ENCODE measurements around the gene ADK.

Gene ADK

DNA sequence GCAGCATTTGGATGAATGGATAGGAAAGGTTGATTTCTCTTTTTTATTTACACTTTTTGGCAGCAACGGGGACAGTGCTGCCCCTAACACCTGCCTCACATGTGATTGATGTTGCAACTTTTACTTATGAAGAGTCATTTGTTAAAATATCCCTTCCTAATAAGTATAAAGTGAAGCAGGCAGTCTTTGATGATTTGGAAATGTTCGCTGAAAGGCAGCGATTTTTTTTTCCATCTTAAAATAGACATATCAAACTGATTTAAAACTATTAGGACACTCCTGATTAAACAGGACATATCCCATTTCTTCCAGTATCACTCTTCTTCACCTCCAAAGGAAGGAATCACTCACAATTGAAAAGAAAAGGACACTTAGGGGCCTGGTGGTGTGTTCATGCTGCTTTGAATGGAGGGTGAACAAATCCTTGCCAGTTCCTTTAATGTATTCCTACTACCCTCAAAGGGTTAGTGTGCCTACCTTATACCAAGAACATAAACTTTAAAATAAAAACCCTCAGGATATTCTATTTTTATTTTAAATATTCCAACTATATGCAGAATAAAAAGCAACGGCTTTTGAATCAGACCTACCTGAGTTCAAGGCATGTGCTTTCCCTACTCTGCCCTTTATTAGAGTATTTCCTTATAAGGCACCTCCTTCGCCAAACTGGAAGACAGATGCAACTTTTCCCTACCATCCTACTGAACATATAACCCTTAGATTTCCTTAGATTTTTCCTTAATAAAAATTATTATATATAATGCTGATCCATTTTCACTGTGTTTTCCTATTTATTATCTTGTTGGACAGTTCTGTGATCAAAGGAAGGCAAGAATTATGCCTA is 1.1 kb downstream of the ADK start:
- Histone ChIP-seq H3K9ac (peak overlapping the region; percentile 40), H2AFZ (peak overlapping the region; percentile 97), H3K27ac (peak overlapping the region; percentile 95), H3K4me2 (ENCODE audit: low read length) (peak overlapping the region; percentile 72), H3K4me3 (ENCODE audit: low read depth, low read length) (peak overlapping the region; percentile 84), H3K4me1 (peaks cover 3% of the 10 kb centered on the region), H3K27me3 (ENCODE audit: control insufficient read depth, insufficient read depth, low read length) (no peaks in the 10 kb centered on the region), H3K36me3 (ENCODE audit: control insufficient read depth, insufficient read depth, low read length) (no peaks in the 10 kb centered on the region), H3K79me2 (peaks cover 23% of the 10 kb centered on the region), H3K9me3 (ENCODE audit: control insufficient read depth, low read length) (no peaks in the 10 kb centered on the region)
- TF ChIP-seq, protein P1, sequence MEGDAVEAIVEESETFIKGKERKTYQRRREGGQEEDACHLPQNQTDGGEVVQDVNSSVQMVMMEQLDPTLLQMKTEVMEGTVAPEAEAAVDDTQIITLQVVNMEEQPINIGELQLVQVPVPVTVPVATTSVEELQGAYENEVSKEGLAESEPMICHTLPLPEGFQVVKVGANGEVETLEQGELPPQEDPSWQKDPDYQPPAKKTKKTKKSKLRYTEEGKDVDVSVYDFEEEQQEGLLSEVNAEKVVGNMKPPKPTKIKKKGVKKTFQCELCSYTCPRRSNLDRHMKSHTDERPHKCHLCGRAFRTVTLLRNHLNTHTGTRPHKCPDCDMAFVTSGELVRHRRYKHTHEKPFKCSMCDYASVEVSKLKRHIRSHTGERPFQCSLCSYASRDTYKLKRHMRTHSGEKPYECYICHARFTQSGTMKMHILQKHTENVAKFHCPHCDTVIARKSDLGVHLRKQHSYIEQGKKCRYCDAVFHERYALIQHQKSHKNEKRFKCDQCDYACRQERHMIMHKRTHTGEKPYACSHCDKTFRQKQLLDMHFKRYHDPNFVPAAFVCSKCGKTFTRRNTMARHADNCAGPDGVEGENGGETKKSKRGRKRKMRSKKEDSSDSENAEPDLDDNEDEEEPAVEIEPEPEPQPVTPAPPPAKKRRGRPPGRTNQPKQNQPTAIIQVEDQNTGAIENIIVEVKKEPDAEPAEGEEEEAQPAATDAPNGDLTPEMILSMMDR (IDR thresholded peaks at IDR 0.05) = no peak

DNA sequence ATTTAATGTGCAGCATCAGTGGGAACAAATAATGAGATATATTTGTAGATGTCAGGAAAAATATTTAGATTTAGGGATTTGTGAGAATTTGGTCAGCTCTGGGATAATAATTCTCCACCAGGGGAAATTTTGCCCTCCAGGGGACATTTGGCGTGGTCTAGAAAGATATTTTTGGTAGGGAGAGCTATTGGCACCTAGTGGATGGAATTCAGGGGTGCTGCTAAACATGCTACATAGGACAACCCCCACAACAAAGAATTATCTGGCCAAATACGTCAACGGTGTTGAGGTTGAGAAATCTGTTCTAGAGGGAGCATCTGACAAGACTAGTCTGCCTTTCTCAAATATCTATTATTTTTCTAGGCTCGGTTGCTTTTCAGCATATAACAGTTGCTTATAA is 2.1 kb downstream of the ADK start:
- no peak overlapping the region for H3K4me2 ChIP-seq (ENCODE audit: low read length)
- H3K79me2 ChIP-seq = peaks cover 16% of the 10 kb centered on the region
- H3K4me1 ChIP-seq = peaks cover 3% of the 10 kb centered on the region
- H2AFZ ChIP-seq = no peak overlapping the region
- H3K36me3 ChIP-seq (ENCODE audit: control insufficient read depth, insufficient read depth, low read length) = no peaks in the 10 kb centered on the region
- H3K4me3 ChIP-seq (ENCODE audit: low read depth, low read length) = peak overlapping the region; percentile 13
- TF ChIP-seq, protein P1 (IDR thresholded peaks at IDR 0.05) = peak; percentile 22
- no peaks in the 10 kb centered on the region for H3K9me3 ChIP-seq (ENCODE audit: control insufficient read depth, low read length)
- no peak overlapping the region for H3K9ac ChIP-seq
- H3K27me3 ChIP-seq (ENCODE audit: control insufficient read depth, insufficient read depth, low read length) = no peaks in the 10 kb centered on the region
- no peak overlapping the region for H3K27ac ChIP-seq

DNA sequence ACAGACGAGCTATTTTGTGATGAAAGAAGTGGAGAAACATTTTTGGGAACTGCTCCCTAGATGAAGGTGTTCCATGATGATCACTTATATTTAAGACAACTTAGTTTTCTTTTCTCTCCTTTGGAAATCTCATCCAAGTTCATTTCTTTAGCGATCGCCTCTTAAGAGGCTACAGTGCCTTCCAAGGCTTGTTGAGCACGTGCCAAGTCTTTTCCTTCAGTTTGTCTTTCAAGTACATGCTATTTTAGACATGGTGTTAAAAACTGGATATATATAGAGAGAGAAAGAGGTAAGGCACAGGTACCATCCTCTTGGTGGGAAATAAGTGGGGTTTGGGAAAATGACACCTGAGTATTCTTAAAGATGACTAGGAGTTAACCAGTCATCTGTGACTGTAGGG is 2.7 kb downstream of the ADK start:
- Histone ChIP-seq H3K36me3 (ENCODE audit: control insufficient read depth, insufficient read depth, low read length) (no peaks in the 10 kb centered on the region), H3K4me1 (peaks cover 3% of the 10 kb centered on the region), H3K79me2 (peaks cover 14% of the 10 kb centered on the region), H3K4me3 (ENCODE audit: low read depth, low read length) (peak overlapping the region; percentile 13), H3K27me3 (ENCODE audit: control insufficient read depth, insufficient read depth, low read length) (no peaks in the 10 kb centered on the region), H3K9me3 (ENCODE audit: control insufficient read depth, low read length) (no peaks in the 10 kb centered on the region), H3K4me2 (ENCODE audit: low read length) (no peak overlapping the region), H3K9ac (no peak overlapping the region), H3K27ac (no peak overlapping the region), H2AFZ (no peak overlapping the region)
- TF ChIP-seq, protein P1 (IDR thresholded peaks at IDR 0.05) = no peak

DNA sequence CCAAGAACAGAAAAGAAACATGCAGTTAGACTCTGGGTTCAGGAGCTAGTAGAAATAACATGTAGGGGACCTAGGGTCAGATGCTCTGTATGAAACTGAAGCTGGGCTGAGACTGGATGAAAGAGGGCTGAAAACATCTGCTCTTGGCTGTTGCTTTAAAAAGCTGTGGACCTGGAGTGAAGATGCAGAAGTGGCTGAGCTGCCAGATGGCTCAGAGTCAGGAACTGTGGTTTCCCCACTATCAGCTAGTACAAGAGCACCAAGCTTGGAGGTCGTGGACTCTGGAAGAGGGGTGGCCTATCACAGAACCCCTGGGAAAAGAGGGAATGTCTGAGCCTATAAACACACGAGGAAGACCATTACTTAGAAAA is 5.9 kb downstream of the ADK start:
- Histone ChIP-seq H3K4me2 (ENCODE audit: low read length) (no peak overlapping the region), H3K27ac (no peak overlapping the region), H3K4me3 (ENCODE audit: low read depth, low read length) (no peak overlapping the region), H3K27me3 (ENCODE audit: control insufficient read depth, insufficient read depth, low read length) (no peaks in the 10 kb centered on the region), H3K9me3 (ENCODE audit: control insufficient read depth, low read length) (no peaks in the 10 kb centered on the region), H3K79me2 (peaks cover 7% of the 10 kb centered on the region), H2AFZ (no peak overlapping the region), H3K4me1 (peaks cover 1% of the 10 kb centered on the region), H3K9ac (no peak overlapping the region), H3K36me3 (ENCODE audit: control insufficient read depth, insufficient read depth, low read length) (no peaks in the 10 kb centered on the region)
- TF ChIP-seq, protein P1 (IDR thresholded peaks at IDR 0.05) = no peak

DNA sequence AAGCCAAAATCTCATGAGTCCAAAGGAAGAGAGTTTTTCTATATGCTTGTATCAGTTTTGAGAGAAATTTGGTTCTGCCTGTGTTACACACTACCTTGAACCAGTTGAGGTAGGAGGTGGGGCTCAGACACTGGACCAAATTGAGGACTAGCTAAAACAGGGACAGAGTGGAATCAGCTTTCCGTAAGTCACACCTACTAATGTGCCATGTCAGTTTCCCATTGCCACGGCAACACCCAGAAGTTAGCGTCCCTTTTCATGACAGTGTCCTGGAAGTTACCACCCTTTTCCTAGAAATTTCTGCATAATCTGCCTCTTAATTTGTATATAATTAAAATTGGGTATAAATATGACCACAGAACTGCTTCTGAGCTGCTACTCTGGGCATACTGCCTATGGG is 9.0 kb downstream of the ADK start:
- H3K27me3 ChIP-seq (ENCODE audit: control insufficient read depth, insufficient read depth, low read length) = no peaks in the 10 kb centered on the region
- no peak overlapping the region for H3K4me3 ChIP-seq (ENCODE audit: low read depth, low read length)
- no peaks in the 10 kb centered on the region for H3K36me3 ChIP-seq (ENCODE audit: control insufficient read depth, insufficient read depth, low read length)
- no peak overlapping the region for H2AFZ ChIP-seq
- H3K27ac ChIP-seq = no peak overlapping the region
- H3K9me3 ChIP-seq (ENCODE audit: control insufficient read depth, low read length) = no peaks in the 10 kb centered on the region
- no peak overlapping the region for H3K9ac ChIP-seq
- no peak overlapping the region for H3K4me2 ChIP-seq (ENCODE audit: low read length)
- TF ChIP-seq, protein P1 (IDR thresholded peaks at IDR 0.05) = no peak
- peaks cover 9% of the 10 kb centered on the region for H3K79me2 ChIP-seq
- H3K4me1 ChIP-seq = no peaks in the 10 kb centered on the region

Data from parathyroid adenoma (tissue), 2 donors.